Prostate gland (tissue), 2 donors: ENCODE measurements around the gene CACNG1.

ENCODE experiments used
- CTCF ChIP-seq, 4 experiments: fragments of 200-600 bp in 2 of 4; fragments of 450-650 bp in 2 of 4; sonication (generic) in 2 of 4; IDR thresholded peaks; 1 replicate in 3 of 4; 2 replicates in 1 of 4; pipeline ENCODE4 v1.5.1; 2016 to 2019; ENCODE audit warnings: antibody characterized with exemption in 4 of 4, mild to moderate bottlenecking in 2 of 4, moderate library complexity in 2 of 4
- POLR2A ChIP-seq: fragments of 450-650 bp; IDR thresholded peaks from one replicate; pipeline ENCODE4 v1.6.1; 2016; ENCODE audit warnings: antibody characterized with exemption, mild to moderate bottlenecking
- POLR2AphosphoS5 ChIP-seq: sonication (generic); formaldehyde crosslinking; IDR thresholded peaks from one replicate; pipeline ENCODE4 v1.6.1; 2017; ENCODE audit warnings: antibody characterized with exemption

DNA sequence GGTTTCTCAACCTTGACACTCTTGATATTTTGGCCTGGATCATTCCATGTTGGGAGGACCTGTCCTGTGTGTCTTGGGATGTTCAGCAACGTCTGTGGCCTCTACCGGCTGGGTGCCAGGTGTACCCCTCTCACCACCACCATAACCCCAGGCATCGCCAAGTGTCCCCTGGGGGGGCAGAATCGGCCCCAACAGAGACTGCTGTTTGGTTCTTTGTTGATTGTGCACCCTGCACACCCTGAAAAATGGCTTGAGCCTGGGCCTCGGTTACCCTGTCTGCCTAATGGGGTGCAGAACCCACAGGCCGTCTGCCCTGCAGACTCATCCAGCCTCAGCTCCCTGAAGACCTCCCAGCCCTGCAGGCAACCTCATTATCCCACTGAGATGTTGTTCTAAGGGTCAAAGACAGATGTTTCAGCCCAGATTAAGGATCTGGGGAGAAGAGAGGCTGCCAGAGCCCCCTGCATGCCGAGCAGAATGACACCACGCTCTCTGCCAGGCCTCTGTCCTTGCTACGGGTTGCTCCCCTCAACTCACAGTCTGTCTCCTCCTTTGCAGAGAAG lies 9.2 kb downstream of the CACNG1 start:
- TF ChIP-seq CTCF (IDR thresholded peaks at IDR 0.05) = no peak
- no peak for TF ChIP-seq POLR2A
- TF ChIP-seq POLR2AphosphoS5 = no peak
